Endothelial cell of umbilical vein (primary cell): ENCODE results near the gene PITPNM3. TPM values are rescaled to one million over a fixed set of nuclear protein-coding genes. Genes with fewer than 3 reads are reported as not detected.

Source experiments
- BruUV-seq: library from RNA; stranded (reverse); fragments of 400-500 nt; replicated peaks from 2 replicates; lab custom pipeline; 2021; lab: Mats Ljungman, UMichigan
- CTCF ChIA-PET: fragments of 300-600, 350-600 bp; sonication (Branson Sonifier 250); formaldehyde crosslinking; loops from one replicate; lab custom pipeline; 2021; ENCODE audit warnings: antibody characterized with exemption, inconsistent platforms; lab: Charles Lee
- POLR2A ChIA-PET: fragments of 300-600, 350-600 bp; sonication (Branson Sonifier 250); formaldehyde crosslinking; loops from one replicate; lab custom pipeline; 2021; ENCODE audit warnings: antibody characterized with exemption, inconsistent platforms; lab: Charles Lee
- DNase-seq: peaks from one replicate; pipeline ENCODE4 v3.0.0-alpha.2; 2011; ENCODE audit warnings: low read depth, low spot score
- FAIRE-seq: peaks from 2 replicates; lab custom pipeline; 2011; peaks lifted over from hg19 to GRCh38; lab: Jason Lieb, UNC
- H2AFZ ChIP-seq: 2 replicates; pipeline ENCODE4 v1.6.0; 2012; ENCODE audit warnings: low read depth, low read length, control low read depth, inconsistent platforms
- H3K27ac ChIP-seq: 2 replicates; pipeline ENCODE4 v1.5.1; 2011; ENCODE audit warnings: low read depth, mild to moderate bottlenecking, control low read depth, low read length, moderate library complexity; ENCODE audit not compliant: insufficient read depth
- H3K27me3 ChIP-seq, 2 experiments: 2 replicates each; pipeline versions ENCODE4 v1.6.0 to v1.6.1; 2011; ENCODE audit warnings: low read length in 2 of 2, mixed read lengths in 1 of 2; ENCODE audit not compliant: control insufficient read depth in 2 of 2, insufficient read depth in 2 of 2
- H3K36me3 ChIP-seq, 2 experiments: 2 replicates in 1 of 2; 3 replicates in 1 of 2; pipeline ENCODE4 v1.5.1; 2011; ENCODE audit warnings: low read length in 2 of 2, mild to moderate bottlenecking in 1 of 2, moderate library complexity in 1 of 2; ENCODE audit not compliant: control insufficient read depth in 2 of 2, insufficient read depth in 2 of 2; ENCODE audit errors: extremely low read depth in 1 of 2
- H3K4me1 ChIP-seq: 3 replicates; pipeline ENCODE4 v1.5.1; 2011; ENCODE audit warnings: mild to moderate bottlenecking, low read length; ENCODE audit not compliant: control insufficient read depth, insufficient read depth; ENCODE audit errors: extremely low read depth
- H3K4me2 ChIP-seq: 2 replicates; pipeline ENCODE4 v1.6.1; 2011; ENCODE audit warnings: low read length, control low read depth, mixed read lengths; ENCODE audit not compliant: insufficient read depth
- H3K4me3 ChIP-seq, 3 experiments: fragments of 200-600 bp in 1 of 3; sonication (generic), shearing (Covaris generic) in 1 of 3; replicated peaks in 1 of 3; 2 replicates each; pipeline ENCODE4 v1.5.1; 2011 to 2016; ENCODE audit warnings: control low read depth in 3 of 3, low read length in 3 of 3, mild to moderate bottlenecking in 2 of 3, inconsistent platforms in 1 of 3, low read depth in 1 of 3, moderate library complexity in 1 of 3; ENCODE audit not compliant: insufficient read depth in 1 of 3
- H3K79me2 ChIP-seq: 2 replicates; pipeline ENCODE4 v1.6.0; 2012; ENCODE audit warnings: low read length, inconsistent platforms; ENCODE audit not compliant: control insufficient read depth, insufficient read depth
- H3K9ac ChIP-seq: replicated peaks from 2 replicates; pipeline ENCODE3; 2011; ENCODE audit warnings: low read length, control low read depth; ENCODE audit not compliant: insufficient read depth; ENCODE audit errors: extremely low read depth
- H3K9me1 ChIP-seq: replicated peaks from 3 replicates; pipeline ENCODE4 v1.6.0; 2011; ENCODE audit warnings: mild to moderate bottlenecking, low read length; ENCODE audit not compliant: control insufficient read depth, insufficient read depth; ENCODE audit errors: extremely low read depth
- H3K9me3 ChIP-seq: replicated peaks from 2 replicates; pipeline ENCODE4 v1.5.1; 2012; ENCODE audit warnings: low read length, inconsistent platforms; ENCODE audit not compliant: control insufficient read depth, insufficient read depth
- H4K20me1 ChIP-seq: replicated peaks from 2 replicates; pipeline ENCODE3; 2011; ENCODE audit warnings: mild to moderate bottlenecking, low read length; ENCODE audit not compliant: control insufficient read depth, insufficient read depth; ENCODE audit errors: extremely low read depth
- CTCF ChIP-seq, 2 donors: IDR thresholded peaks; 1 replicate in 1 of 2; 2 replicates in 1 of 2; pipeline ENCODE4 v1.5.1; 2011; ENCODE audit warnings: low read length in 2 of 2, mild to moderate bottlenecking in 2 of 2, moderate library complexity in 2 of 2, control low read depth in 1 of 2, inconsistent platforms in 1 of 2, low read depth in 1 of 2; ENCODE audit not compliant: insufficient read depth in 1 of 2; ENCODE audit errors: extremely low read depth in 1 of 2
- EZH2 ChIP-seq: IDR thresholded peaks from 2 replicates; pipeline ENCODE4 v1.6.1; 2012; ENCODE audit warnings: borderline replicate concordance, low read depth, mild to moderate bottlenecking, moderate library complexity, low read length, inconsistent platforms; ENCODE audit not compliant: severe bottlenecking
- FOS ChIP-seq: IDR thresholded peaks from 2 replicates; pipeline ENCODE4 v1.6.1; 2011; ENCODE audit warnings: mild to moderate bottlenecking, low read length, moderate library complexity, borderline replicate concordance; ENCODE audit not compliant: insufficient read depth
- GATA2 ChIP-seq: IDR thresholded peaks from 2 replicates; pipeline ENCODE4 v1.7.0; 2011; ENCODE audit warnings: low read depth, mild to moderate bottlenecking, moderate library complexity, mixed read lengths, low read length; ENCODE audit not compliant: insufficient read length, insufficient read depth
- JUN ChIP-seq: IDR thresholded peaks from 2 replicates; pipeline ENCODE4 v1.6.1; 2011; ENCODE audit warnings: borderline replicate concordance, low read depth; ENCODE audit not compliant: insufficient read length, insufficient read depth
- MAX ChIP-seq: IDR thresholded peaks from 2 replicates; pipeline ENCODE4 v1.6.1; 2011; ENCODE audit not compliant: insufficient read depth, insufficient read length
- MYC ChIP-seq: IDR thresholded peaks from one replicate; pipeline ENCODE4 v1.6.1; 2011; ENCODE audit warnings: mild to moderate bottlenecking, low read depth, low read length
- POLR2A ChIP-seq: IDR thresholded peaks from 2 replicates; pipeline ENCODE4 v1.6.1; 2012; ENCODE audit warnings: low read depth, mild to moderate bottlenecking, control low read depth, low read length
- POLR2AphosphoS5 ChIP-seq: IDR thresholded peaks from 2 replicates; pipeline ENCODE4 v1.6.1; 2012; ENCODE audit warnings: low read depth, mild to moderate bottlenecking, control low read depth, low read length, moderate library complexity; ENCODE audit not compliant: insufficient read depth
- dilution Hi-C: fragments of 300-500 bp; cut with MboI; formaldehyde crosslinking; loops from one replicate; pipeline ENCODE4 v1.15.0; 2019; ENCODE audit warnings: low sequenced_read_pairs; ENCODE audit not compliant: extremely low pct_ligation_motif_present
- intact Hi-C: fragments of 100-400 bp; cut with micrococcal nuclease; formaldehyde crosslinking; loops from one replicate; pipeline ENCODE4 v1.10.0; 2022
- polyA plus RNA-seq, 4 experiments: library from polyadenylated mRNA; depleted of rRNA in 3 of 4; stranded (reverse) in 3 of 4; unstranded in 1 of 4; fragments of >200 nt; gene quantifications; 2 replicates each; pipeline versions ENCODE4 v1.2.1 to v1.2.3, GENCODE V29; 2011 to 2012; ENCODE audit warnings: missing spikeins in 1 of 4
- total RNA-seq: library from RNA; stranded (reverse); gene quantifications from 2 replicates; pipeline ENCODE4 v1.2.3, GENCODE V29; 2021

The PITPNM3 gene
- total and polyA plus RNA-seq, 2 donors (not counting 3 experiments of a cell fraction or from before 2014, with no cell fraction given), result 1.0 to 1.9 TPM

- H3K9ac ChIP-seq, result no peak overlapping the region
- intact Hi-C loops (no loop called here), dilution Hi-C loops (no loop called here)
- no peak overlapping the region for H3K4me3 ChIP-seq
- CTCF ChIA-PET, result no interaction called here
- no TSS peak for BruUV-seq
- DNase-seq (no peak), FAIRE-seq (no peak)
- no peak overlapping the region for H3K4me2 ChIP-seq
- H3K4me1 ChIP-seq, result peaks cover 11% of the 10 kb centered on the region
- H2AFZ ChIP-seq, result no peak overlapping the region
- H3K27me3 ChIP-seq, result no peaks in the 10 kb centered on the region
- H3K79me2 ChIP-seq, result no peaks in the 10 kb centered on the region
- no peak overlapping the region for H3K27ac ChIP-seq
- H4K20me1 ChIP-seq, result no peaks in the 10 kb centered on the region
- H3K9me1 ChIP-seq, result no peaks in the 10 kb centered on the region
- H3K9me3 ChIP-seq, result no peaks in the 10 kb centered on the region
- POLR2A ChIA-PET, result no interaction called here
- H3K36me3 ChIP-seq, result no peaks in the 10 kb centered on the region
- no peak for TF ChIP-seq MYC
- TF ChIP-seq GATA2, result no peak
- no peak for TF ChIP-seq FOS
- no peak for TF ChIP-seq EZH2
- no peak for TF ChIP-seq POLR2AphosphoS5
- no peak for TF ChIP-seq CTCF (IDR thresholded peaks at IDR 0.05; ENCODE audit: extremely low read depth in 1 of 2, insufficient read depth in 1 of 2, low read depth in 1 of 2, low read length in 2 of 2)
- TF ChIP-seq MAX, result no peak
- no peak for TF ChIP-seq POLR2A
- no peak for TF ChIP-seq JUN
Observed at GRCh38 chr17:6501359-6501758, 55.0 kb downstream of the PITPNM3 start.
